ENCODE measurements around the gene LRRC47.

The LRRC47 gene

DNA sequence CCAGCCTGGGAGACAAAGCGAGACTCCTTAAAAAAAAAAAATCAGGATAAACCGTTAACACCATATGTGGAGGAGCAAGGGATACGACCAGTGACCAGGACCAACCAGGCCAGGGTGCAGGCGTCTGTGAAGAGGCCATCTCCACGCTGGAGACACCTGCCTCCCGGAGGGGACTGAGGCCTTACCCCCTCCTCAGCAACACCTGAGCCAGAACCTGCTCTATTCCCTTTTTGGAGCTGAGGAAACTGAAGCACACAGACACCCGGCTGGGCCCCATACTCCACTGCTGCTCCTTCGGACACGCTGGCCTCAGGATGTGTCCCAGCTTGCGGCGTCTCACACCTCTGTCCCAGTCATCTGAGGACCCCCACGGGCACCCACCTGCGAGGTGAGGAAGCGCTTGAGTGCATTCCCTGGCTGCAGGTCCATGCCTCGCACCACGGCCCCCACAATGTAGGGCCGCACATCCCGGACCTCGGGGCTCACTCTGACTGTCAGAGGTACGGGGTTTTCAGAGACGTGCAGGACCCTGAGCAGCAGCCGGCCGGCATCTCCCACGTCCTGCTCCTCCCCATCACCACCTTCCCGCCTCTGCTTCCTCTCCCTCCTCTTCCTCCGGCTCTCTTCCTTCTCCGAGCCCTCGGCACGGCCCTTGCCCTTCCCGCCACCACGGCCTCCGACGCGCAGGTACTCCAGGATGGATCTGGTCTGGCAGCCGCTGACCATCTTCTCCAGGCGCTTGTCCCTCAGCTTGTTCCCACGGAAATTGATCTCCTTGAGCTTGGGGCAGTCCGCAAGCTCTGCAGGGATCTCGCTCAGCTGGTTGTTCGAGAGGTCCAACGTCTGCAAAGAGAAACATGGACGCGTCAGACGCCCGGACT is 9.6 kb downstream of the LRRC47 start:
- no peak for DNase-seq (ENCODE audit: low read depth in 2 of 2)

DNA sequence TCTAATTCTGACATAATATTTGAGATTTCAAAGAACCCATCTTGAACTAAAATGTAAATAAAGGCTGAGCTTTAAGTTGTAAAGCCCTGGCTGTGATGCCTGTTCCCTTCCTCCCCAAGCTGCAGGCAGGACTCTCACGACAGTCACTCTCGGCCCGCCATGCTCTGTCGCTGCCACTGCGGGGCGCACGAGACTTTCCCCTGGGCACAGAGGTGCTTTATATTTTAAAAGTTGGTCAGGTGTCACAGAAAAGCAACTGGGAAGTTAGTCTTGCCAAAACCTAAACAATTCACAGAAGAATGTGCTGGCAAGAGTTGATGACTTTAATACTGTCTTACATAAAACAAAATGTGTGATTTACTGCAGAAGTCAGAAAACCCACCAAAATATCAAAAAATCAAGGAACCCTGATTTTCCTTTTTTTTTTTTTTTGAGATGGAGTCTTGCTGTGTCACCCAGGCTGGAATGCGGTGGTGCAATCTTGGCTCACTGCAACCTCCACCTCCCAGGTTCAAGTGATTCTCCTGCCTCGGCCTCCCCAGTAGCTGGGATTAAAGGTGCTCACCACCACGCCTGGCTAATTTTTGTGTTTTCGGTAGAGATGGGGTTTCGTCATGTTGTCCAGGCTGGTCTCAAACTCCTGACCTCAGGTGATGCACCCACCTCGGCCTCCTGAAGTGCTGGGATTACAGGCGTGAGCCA is 10.7 kb downstream of the LRRC47 start:
- no peak for DNase-seq (ENCODE audit: low read depth in 2 of 2)

DNA sequence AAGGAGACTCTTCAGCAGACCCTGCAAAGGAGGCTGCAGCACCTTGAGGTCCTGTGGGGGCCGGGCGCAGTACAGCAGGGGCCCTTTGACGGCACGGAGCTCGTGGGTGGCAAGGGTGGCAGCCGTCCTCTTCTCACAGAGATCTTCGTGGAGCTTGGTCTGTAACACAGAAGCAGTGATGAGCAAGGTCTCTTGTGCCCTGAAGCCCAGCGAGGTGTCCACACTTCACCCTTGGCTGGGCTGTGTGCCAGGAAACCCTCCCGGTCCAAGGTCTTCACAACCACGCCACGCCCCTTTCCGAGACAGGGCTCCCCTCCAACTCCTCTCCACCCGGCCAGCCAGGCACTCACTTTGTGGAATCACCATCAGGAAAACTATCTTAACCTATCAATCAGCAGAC is 11.3 kb downstream of the LRRC47 start:
- no peak for DNase-seq (ENCODE audit: low read depth in 2 of 2)

DNA sequence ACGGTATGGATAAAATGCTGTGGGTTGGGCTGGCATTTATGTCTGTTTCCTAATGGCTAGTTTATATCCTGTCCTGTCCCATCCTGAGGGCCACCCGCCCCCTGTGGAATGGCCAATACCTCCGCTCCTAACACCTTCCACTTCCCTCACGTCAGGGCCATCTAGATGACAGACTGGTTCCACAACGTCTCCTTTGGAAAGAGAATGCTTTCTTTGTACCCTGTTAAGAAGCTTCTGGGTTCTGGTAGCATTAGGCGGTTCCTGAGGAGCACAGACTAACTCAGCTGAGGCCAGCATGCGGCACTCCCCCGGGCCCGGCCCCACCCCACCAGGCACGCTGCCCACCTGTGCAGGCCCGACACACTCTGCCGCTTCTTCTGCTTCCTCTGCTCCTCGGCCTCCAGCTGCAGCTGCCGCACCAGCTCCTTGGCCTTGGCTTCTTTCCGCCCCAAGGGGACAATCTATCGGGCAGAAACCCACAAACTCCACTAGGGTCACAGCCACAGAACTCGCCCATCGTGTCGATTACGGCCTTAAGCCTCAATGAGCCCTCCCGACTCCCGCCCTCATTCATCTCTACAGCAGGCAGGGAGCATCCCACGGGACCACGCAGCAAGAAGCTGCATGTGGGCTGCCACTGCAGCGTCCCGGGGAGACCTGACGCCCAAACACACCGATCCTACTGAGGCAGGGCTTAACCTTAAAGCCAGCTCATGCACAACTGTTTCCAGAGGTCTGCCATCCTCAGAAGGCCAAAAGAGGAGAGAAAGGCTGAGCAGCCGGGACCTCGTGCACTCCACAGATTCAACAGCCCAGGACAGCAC is 12.4 kb downstream of the LRRC47 start:
- no peak for DNase-seq (ENCODE audit: low read depth in 2 of 2)

DNA sequence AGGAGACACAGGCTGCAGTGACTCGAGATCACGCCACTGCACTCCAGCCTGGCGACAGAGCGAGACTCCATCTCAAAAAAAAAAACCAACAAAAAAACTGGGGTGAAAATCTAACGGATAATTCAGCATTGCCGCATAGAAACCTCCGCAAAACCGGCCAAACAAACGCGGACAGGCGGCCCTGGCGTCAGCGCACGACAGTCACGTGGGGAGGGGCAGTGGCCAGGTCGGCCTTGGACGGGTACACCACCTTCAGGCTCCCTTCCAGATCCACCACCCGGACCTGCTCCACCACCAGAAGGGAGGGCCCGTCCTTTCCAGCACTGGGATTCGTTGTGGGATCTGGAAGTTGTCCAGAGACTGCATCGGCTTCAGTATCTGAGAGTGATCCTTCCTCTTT is 15.4 kb downstream of the LRRC47 start:
- no peak for DNase-seq (ENCODE audit: low read depth in 2 of 2)

DNA sequence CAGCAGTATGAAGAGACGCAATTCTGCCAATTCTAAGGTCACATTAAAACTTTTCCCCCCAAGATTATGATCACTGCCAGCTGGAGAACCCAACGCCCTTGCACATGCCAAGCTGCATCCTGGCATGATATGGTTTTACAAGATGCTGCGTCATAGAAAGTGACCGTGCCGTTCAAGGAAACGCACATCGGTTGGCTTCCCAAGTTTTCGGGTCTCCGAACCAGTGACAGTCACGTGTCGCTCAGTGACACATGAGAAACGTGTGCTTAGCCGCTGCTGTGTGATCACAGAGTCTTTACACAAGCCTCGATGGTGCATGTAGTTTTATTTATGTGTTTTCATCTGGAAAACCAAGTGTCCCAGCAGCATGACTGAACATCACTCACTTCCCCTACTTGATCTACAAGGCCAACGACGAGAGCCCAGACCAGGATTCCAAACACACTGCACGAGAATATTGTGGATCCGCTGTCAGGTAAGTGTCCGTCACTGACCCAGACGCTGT is 16.3 kb downstream of the LRRC47 start:
- DNase-seq (ENCODE audit: low read depth in 2 of 2), result no peak

DNA sequence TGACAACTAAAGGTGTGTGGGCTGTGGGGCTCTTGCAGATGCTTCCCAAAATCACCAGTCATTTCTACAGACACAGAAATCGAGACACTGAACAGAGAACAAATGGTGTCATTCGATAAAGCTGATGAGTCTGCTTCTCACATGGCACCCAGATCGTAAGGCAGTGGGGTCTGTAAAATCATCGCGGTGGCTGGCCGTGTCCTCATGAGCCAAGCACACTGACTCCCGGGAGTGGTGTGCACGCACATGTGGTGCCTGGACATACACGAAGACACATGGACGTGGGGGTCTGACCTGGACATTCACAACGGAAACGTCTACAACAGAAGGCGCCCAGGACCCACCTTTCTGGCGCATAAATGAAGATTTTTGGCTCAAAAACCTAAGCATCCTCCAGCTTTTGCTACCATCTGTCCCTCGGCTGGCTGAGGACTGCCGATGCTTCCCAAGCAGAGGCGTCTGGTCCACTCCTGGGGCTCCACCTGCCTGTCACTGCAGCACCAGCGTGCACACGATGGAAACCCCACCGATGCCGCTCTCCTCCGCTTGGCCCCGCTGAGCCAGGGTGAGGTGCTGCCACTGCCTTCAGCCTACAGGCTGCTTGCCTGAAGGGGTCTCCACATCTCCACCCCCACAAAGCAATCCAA is 16.9 kb downstream of the LRRC47 start:
- DNase-seq (ENCODE audit: low read depth in 2 of 2), result no peak

DNA sequence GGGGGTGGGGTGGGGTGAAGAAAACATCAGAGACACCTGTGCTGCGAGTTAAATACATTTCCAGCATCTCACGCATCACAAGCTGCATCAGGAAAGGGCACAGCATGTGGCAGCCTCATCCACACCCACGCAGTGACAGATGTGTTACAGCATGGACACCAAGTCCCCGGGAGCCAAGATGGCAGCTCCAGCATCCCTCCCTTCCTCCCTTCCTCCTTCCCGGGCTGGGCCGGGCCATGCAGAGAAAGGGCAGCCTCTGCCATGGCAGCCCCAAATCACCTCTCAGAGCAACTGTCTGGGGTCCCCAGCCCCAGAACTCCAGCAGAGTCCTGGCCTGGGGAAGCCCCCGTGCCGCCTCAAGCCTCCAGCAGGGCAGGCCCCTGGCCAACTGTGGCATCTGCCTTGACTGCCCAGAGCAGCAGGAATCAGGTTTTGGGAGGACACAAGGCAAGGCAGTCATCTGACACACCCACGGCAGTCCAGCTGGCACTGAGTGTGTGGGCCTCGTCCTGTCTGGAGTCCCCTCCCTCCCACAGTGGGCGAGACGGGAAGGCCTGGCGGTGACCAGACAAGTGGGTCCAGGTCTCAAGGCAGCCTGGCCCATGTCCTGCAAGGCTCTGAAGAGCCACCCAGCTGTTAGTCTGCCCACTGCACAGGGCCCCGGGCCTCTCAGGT is 17.6 kb downstream of the LRRC47 start:
- DNase-seq (ENCODE audit: low read depth in 2 of 2), result no peak

DNA sequence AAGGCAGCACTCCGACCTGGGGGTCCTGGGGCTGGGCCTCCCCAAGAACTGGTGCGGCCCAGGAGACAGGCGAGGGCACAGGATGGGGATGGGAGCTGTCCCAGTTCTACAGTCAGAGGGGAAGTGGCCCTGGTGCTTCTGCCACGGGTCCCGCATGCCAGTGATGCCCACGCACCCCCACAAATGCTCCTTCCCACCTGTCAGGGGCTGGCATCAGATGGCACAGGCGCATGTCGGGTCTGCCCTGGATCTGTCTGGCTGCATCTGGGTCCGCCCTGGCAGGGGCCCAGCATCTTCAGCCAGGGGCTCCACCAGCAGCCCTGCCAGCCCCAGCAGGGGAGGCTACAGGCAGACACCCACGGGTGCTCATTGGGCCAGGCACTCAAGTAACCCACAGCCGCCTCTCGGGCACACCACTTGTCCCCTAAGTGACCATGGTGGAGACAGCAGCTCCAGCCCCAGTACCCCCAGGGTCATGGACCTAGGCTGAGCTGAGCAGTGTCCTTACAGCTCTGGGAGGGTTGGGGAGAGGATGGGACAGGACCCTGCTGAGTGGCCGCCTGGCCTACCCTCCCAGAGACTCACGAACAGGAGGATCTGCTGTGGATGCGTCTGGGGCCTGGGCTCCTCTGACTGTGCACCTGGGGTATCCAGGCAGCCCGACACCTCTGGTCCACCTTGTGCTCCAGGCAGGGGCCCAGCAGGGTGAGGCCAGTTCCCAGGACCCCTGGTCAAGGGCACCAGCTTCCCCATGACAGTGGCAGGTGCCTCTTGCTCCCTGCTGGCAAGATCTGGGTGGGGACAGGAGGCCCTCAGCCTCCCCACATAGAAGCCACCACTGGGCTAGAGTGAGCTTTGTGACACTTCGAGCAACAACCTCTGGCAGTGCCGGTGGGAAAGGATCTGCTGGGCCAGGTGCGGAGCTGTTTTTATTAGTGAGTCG is 18.4 kb downstream of the LRRC47 start:
- no peak for DNase-seq (ENCODE audit: low read depth in 2 of 2)

DNA sequence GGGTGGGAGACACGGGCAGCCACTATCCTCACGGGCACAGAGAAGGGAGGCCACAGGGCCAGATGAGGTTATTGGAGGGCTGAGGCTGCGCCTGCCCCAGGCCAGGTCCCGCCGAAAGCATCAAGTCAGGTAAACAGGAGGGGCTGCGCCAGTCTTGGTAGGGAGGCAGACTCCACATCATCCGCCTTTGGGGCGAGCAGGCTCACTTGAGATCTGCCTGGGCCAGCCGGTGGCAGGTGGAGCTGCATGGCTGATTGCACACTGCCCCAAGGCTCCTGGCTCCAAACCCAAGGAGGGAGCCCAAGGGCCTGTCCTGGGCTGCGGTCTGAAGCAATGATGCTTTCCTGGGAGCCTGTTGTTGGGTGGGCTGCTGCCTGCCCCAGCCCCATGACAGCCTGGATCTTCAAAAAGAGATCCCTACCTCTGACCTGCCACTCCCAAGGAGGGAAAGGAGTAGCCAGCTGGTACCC is 19.2 kb downstream of the LRRC47 start:
- DNase-seq (ENCODE audit: low read depth in 2 of 2), result no peak

DNA sequence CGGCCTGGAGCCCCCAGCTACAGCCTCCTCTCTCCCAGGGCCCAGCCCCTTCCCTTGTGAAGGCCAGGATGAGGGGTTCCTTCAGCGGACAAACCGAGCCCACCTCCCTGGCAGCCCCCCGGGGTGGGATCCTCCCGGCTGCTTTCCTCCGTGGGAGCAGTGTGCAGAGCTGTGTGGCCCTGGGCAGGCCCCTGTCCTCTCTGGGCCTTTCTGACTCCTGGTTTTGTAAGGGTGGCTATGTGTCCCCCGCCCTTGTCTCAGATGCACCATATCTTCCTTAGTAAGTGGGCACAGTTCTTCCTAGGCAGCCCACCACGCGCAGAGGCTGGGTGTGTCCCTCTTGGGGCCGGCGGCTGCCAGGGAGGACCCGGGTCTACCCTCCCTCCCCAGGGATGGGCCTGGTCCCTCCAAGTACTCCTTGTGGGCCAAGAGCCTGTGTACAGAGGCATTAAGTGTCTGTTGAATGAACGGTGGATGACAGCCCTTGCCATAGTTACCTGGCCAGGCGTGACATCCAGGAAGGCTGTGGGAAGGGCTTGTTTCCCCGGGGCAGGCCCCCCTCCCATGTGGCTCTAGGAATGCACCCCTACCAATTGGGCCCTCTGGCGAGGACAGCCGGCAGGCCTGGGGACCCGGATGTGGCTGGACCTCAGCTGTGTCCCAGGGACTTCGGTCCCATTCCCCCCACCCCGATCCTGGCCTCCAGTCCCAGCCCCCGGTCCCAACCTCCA is 19.9 kb downstream of the LRRC47 start:
- no peak for DNase-seq (ENCODE audit: low read depth in 2 of 2)

DNA sequence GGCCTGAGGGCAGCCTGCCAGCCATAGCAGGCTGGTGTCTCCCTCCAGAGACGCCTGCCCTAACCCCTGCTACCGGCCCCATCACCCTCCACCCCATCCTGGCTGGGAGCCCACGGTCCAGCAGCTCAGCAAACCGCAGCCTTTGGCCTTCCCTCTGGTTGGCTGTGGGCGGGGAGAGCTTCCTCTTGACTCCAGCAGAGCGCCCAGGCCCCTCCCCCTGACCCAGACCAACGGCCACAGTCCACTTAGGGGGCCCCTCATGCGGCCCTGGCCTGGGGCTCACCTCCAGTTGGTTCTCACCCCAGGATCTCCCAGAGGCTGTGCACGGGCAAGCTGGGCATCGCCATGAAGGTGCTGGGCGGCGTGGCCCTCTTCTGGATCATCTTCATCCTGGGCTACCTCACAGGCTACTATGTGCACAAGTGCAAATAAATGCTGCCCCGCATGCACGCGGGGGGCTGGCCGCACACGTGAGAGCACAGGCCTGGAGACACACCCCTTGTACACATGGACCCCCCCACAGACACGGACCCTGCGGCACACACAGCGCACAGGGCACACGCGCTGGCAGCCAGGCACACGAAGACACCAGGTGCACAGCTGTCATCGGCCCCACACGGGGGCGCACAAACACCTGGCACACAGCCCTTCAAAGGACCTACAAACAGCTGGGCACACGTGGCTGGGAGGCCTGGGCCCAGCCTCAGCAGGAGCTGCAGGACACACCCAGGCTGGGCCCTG is 20.6 kb downstream of the LRRC47 start:
- no peak for DNase-seq (ENCODE audit: low read depth in 2 of 2)

DNA sequence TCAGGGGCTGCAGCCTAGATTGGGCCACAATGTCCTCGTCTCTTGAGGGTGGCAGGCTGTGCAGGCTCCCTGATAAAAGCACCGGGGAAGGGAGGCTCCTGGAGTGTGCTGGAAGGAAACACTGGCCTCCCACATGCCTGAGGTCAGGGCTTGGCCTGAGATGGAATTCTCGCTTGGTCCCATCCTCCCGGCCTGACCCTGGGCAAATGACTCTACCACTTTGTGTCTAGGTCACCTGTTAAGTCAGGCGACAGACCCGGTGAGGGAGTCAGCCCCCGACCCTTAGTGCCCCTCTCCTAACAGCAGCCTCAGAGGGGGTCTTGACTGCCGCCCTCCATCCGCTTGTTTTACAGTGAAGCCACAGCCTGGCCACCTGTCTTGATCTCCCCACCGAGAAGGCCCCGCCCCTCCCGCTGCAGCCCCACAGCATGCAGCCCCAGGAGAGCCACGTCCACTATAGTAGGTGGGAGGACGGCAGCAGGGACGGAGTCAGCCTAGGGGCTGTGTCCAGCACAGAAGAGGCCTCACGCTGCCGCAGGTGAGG is 21.3 kb downstream of the LRRC47 start:
- DNase-seq (ENCODE audit: low read depth in 2 of 2), result no peak

DNA sequence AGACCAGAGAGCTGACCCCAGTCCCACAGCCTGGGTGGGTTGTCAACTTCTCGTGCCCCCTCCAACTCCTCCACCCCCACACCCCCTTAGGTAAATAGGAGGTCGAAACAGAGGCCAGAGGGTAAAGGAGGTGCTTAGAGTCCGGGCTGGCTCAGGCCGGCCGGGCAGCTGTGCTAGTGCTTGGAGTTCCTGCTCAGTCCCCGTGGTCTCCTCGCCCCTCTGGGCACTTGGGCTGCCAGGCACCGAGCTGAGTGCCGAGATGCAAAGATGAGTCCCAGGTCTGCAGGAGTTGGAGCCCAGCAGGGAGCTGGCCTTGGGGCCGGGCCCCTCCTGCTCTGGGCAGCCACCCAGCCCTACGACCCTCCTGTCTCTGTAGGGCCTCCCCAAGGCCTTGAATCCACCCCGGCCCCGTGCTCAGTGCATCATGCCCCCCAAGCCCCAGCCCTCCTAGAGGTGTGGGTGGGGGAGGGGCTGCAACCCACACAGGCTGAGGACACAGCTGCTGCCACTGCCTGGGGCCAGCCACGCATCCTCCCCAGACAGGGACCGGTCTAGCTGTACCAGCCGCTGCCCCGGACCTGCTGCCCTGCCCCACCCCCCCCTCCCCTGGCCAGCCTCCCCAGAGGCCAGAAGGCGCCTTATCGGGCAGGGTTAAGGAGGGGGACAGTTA is 21.9 kb downstream of the LRRC47 start:
- DNase-seq (ENCODE audit: low read depth in 2 of 2), result no peak

DNA sequence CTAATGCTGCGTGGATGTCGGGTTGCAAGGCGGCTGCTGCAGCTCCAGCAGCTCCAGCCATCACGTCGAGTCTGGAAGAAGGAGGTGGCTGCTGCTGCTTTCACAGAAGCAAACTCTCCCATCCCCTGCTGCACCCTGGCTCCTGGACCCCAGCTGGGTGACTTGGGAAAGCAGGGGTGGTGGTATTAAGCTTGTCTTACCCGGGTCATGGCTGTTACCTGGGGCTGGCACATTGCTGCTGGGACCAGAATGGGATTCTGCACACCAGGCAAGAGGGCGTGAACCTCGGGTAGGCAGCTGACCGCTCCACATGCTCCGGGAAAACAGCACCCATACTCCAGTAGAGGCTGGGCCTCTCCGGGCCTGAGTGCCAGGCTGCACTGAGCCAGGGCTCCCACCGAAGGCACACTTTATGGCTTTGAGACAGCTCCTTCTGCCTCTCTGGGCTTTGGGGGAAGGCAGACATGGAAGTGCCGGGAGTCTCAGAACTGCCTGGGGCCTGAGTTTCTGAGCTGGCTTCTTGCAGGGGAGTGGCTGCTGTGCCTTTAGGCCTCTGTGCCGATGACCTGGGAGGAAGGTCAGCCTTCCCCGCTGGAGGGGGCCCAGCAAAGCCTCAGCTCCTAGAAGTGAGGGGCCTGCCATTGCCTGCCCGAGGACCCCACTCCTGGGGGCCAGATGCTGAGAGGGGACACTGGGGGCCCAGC is 22.6 kb downstream of the LRRC47 start:
- no peak for DNase-seq (ENCODE audit: low read depth in 2 of 2)

DNA sequence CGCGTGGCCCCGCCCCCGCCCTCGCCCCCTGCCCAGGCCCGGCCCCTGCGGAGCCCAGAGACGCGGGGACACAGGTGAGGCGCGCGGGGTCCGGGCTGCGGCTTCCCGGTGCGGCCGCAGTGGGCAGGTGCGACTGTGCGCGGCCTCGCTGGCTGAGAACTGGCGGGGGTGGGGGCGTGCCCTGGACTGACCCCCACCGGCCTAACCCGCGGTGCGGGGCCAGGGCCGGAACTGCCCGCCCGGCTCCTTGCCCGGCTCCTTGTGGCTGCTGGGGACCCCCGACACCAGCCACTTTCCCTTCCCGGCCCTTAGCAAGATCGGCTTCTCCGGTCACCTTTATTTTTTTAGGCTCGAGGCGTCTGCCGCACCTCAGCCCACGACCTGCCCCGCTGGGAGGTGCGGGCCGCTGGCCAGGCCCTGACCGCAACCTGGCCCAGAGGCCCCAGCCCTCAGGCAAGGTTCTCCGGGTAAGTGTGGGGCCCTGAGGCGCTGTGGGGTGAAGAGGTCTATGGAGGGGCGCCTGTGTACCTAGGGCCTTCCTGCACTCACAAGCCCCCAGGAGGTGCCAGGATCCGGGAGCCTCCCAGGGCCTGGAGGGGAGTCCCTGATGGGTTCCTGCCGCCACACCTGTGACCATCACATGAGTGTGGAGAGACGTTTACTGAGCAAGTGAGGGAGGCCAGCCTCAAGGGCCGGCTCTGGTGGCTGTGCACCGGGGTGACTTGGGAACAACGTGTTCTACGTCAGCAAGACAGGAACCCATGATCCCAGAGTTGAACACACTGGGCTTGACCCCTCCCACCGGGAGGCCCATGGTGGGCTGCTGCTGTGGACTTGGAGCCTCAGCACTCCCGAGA is 23.4 kb downstream of the LRRC47 start, which contains the start of gene SMIM1:
TSS of gene SMIM1 (plus strand) at position 35 of the 857 bp plus-strand sequence. CDS start 2,625 bp downstream, outside the sequence.
- no peak for DNase-seq (ENCODE audit: low read depth in 2 of 2)

All from stimulated activated CD8-positive, alpha-beta memory T cell treated with anti-CD3 and anti-CD28 coated beads, Interleukin-7, amount 100 ng/mL, for 1 hour (primary cell).